OCI-LY3 (cell line): ENCODE results near the gene FAM98B.

ENCODE experiments used
- EZH2phosphoT487 ChIP-seq: fragments of 200-600 bp; shearing (Covaris generic); IDR thresholded peaks from 2 replicates; pipeline ENCODE4 v1.6.1; 2018; ENCODE audit warnings: antibody characterized with exemption, mixed run types, low read depth
- TF ChIP-seq, protein P1 (sequence below): fragments of 200-600, 300-600 bp; sonication (generic); IDR thresholded peaks from 2 replicates; pipeline ENCODE4 v1.5.1; 2014; ENCODE audit warnings: antibody characterized with exemption, low read length, low read depth

DNA sequence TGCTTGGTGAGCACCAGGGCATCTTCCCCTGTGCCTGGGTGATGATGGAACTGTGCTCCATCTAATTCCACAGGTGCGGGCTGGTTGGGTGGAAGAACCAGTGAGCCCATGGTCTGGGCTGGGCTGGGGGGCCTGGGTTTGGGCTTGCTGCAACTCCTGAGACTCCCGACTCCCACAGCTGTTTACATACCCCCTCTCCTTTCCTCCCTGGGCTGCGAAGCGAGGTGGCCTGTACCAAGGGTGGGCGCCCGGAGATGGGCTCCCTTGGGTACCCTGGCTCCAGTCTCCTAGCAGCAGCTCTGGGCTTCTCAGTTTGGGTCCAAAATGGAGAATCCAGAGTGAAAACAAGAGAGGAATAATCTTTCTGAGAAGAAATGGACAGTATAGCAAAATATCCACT, 5.6 kb downstream of the FAM98B start:
- no peak for TF ChIP-seq EZH2phosphoT487
- TF ChIP-seq, protein P1, sequence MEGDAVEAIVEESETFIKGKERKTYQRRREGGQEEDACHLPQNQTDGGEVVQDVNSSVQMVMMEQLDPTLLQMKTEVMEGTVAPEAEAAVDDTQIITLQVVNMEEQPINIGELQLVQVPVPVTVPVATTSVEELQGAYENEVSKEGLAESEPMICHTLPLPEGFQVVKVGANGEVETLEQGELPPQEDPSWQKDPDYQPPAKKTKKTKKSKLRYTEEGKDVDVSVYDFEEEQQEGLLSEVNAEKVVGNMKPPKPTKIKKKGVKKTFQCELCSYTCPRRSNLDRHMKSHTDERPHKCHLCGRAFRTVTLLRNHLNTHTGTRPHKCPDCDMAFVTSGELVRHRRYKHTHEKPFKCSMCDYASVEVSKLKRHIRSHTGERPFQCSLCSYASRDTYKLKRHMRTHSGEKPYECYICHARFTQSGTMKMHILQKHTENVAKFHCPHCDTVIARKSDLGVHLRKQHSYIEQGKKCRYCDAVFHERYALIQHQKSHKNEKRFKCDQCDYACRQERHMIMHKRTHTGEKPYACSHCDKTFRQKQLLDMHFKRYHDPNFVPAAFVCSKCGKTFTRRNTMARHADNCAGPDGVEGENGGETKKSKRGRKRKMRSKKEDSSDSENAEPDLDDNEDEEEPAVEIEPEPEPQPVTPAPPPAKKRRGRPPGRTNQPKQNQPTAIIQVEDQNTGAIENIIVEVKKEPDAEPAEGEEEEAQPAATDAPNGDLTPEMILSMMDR = no peak
